Islet of Langerhans (tissue), 1 donor: ENCODE data around the gene TMEM115.

Source experiments
- FAIRE-seq: peaks from one replicate; lab custom pipeline; 2011; peaks lifted over from hg19 to GRCh38; lab: Jason Lieb, UNC

The TMEM115 gene

GRCh38 chr3:50378024-50378423, 18.7 kb upstream of the TMEM115 start:
- FAIRE-seq, result no peak

GRCh38 chr3:50375258-50375931, 16.1 kb upstream of the TMEM115 start:
- FAIRE-seq, result no peak

GRCh38 chr3:50374363-50375257, 15.3 kb upstream of the TMEM115 start:
- no peak for FAIRE-seq

- no peak for FAIRE-seq
These were observed 14.1 kb upstream of the TMEM115 start for GRCh38 chr3:50373146-50374051.

GRCh38 chr3:50372349-50372748, 13.0 kb upstream of the TMEM115 start:
- FAIRE-seq, result no peak

- FAIRE-seq, result no peak
These were observed 11.9 kb upstream of the TMEM115 start for GRCh38 chr3:50371133-50371685.

GRCh38 chr3:50370594-50370993, 11.3 kb upstream of the TMEM115 start:
- no peak for FAIRE-seq

GRCh38 chr3:50369012-50369670, 9.8 kb upstream of the TMEM115 start:
- FAIRE-seq, result no peak

GRCh38 chr3:50365842-50366220, 6.5 kb upstream of the TMEM115 start:
- FAIRE-seq, result no peak

- FAIRE-seq, result no peak
These were observed 5.9 kb upstream of the TMEM115 start for GRCh38 chr3:50365080-50365841.

GRCh38 chr3:50364573-50365079, 5.3 kb upstream of the TMEM115 start:
- no peak for FAIRE-seq

GRCh38 chr3:50359760-50360110, 414 bp upstream of the TMEM115 start:
- FAIRE-seq, result no peak

GRCh38 chr3:50358355-50358910, 888 bp downstream of the TMEM115 start:
- no peak for FAIRE-seq

GRCh38 chr3:50357481-50357880, 1.8 kb downstream of the TMEM115 start:
- FAIRE-seq, result no peak

- FAIRE-seq, result no peak
These were observed 2.8 kb downstream of the TMEM115 start for GRCh38 chr3:50356553-50356952.

GRCh38 chr3:50355829-50356552, 3.3 kb downstream of the TMEM115 start:
- FAIRE-seq, result no peak

GRCh38 chr3:50354850-50355249, 4.5 kb downstream of the TMEM115 start:
- FAIRE-seq, result no peak

GRCh38 chr3:50354186-50354764, 5.0 kb downstream of the TMEM115 start:
- FAIRE-seq, result no peak

GRCh38 chr3:50353245-50354004, 5.9 kb downstream of the TMEM115 start:
- FAIRE-seq, result no peak
